Heart left ventricle (tissue), 16 donors: ENCODE measurements around the gene HMX1. TPM values are rescaled to one million over a fixed set of nuclear protein-coding genes. Genes with fewer than 3 reads are reported as not detected.

Experiments used
- ATAC-seq, 4 donors: fragments of 200-7000 bp; cut with Tn5 transposase; one replicate each; pipeline ENCODE4 v1.9.1; 2020 to 2022; ENCODE audit warnings: moderate library complexity in 4 of 4, mild to moderate bottlenecking in 3 of 4, moderate number of reproducible peaks in 1 of 4
- DNase-seq, 5 donors: peaks; one replicate each; pipeline ENCODE4 v3.0.0-alpha.2; 2020
- H3K27ac ChIP-seq, 12 donors: fragments of 200-600 bp; sonication (generic) in 4 of 12; one replicate each; pipeline versions ENCODE4 v1.5.0 to v1.8.0; 2016 to 2022; ENCODE audit warnings: mild to moderate bottlenecking in 2 of 12
- H3K27me3 ChIP-seq, 9 donors: fragments of 200-600 bp; sonication (generic) in 2 of 9; one replicate each; pipeline versions ENCODE4 v1.5.1 to v1.8.0; 2016 to 2022; ENCODE audit warnings: mild to moderate bottlenecking in 3 of 9
- H3K36me3 ChIP-seq, 9 donors: fragments of 200-600 bp; sonication (generic) in 2 of 9; one replicate each; pipeline versions ENCODE4 v1.5.0 to v1.8.0; 2018 to 2022; ENCODE audit warnings: mild to moderate bottlenecking in 2 of 9
- H3K4me1 ChIP-seq, 12 donors: fragments of 200-600 bp; sonication (generic) in 4 of 12; one replicate each; pipeline versions ENCODE4 v1.5.0 to v1.8.0; 2016 to 2022; ENCODE audit warnings: mild to moderate bottlenecking in 3 of 12
- H3K4me3 ChIP-seq, 12 donors: fragments of 200-600 bp; sonication (generic) in 4 of 12; one replicate each; pipeline versions ENCODE4 v1.5.0 to v1.8.0; 2017 to 2022; ENCODE audit warnings: mild to moderate bottlenecking in 9 of 12, moderate library complexity in 4 of 12
- H3K9me3 ChIP-seq, 12 donors: fragments of 200-600 bp; sonication (generic) in 4 of 12; one replicate each; pipeline versions ENCODE4 v1.5.0 to v1.8.0; 2016 to 2022; ENCODE audit warnings: mild to moderate bottlenecking in 1 of 12
- CTCF ChIP-seq, 12 donors: fragments of 200-600 bp; sonication (generic) in 4 of 12; IDR thresholded peaks; one replicate each; pipeline versions ENCODE4 v1.5.0 to v1.8.0; 2018 to 2022; ENCODE audit warnings: antibody characterized with exemption in 12 of 12, mild to moderate bottlenecking in 5 of 12
- POLR2A ChIP-seq, 2 donors: fragments of 450-650 bp; IDR thresholded peaks; one replicate each; pipeline ENCODE4 v1.6.1; 2017; ENCODE audit warnings: antibody characterized with exemption in 2 of 2, mild to moderate bottlenecking in 2 of 2, moderate library complexity in 2 of 2
- WGBS, 4 donors: extraction: QIAGEN DNeasy Blood & Tissue Kit in 2 of 4; methylation state at CpG; one replicate each; pipeline versions ENCODE4 v1.1.5 to v1.1.7; 2013 to 2018; 5-methylcytosine and 5-hydroxymethylcytosine counted together
- intact Hi-C, 10 donors: fragments of 100-400 bp; cut with DNase I; formaldehyde crosslinking; loops; one replicate each; pipeline versions ENCODE4 v1.11.1 to v1.14.2; 2022
- polyA plus RNA-seq, 2 donors: library from polyadenylated mRNA; stranded (reverse); fragments of 200-250 nt; gene quantifications; one replicate each; pipeline ENCODE4 v1.2.3, GENCODE V29; 2013
- total RNA-seq, 9 donors: library from RNA; depleted of rRNA in 2 of 9; stranded (reverse); fragments of >200 nt in 2 of 9; fragmentation: NEBNext Ultra II Directional in 3 of 9; extraction: Animal tissue kit (Norgen Biotek cat#: 25700) in 3 of 9; gene quantifications; one replicate each; pipeline versions ENCODE4 v1.1.0 to v1.2.4, GENCODE V29; 2016 to 2023
- donor health status: ischemic (EF 13 %, LVEDD 7.1; RV severe dilation, severe dysfunction).
- donor health status: healthy with polysubstance abuse.
- donor health status: DM: no; HTN: yes; CAD: no.
- donor health status: DM: no; HTN: no; CAD: no.
- donor health status: ischemic (EF 25% LVEDD 6.9; RV normal size, moderate dysfunction).
- donor health status: ischemic (EF 25% LVEDD 5.7; RV mildly dilated, moderate dysfunction).
- donor health status: healthy.
- donor health status: DM: yes; HTN: yes; CAD: no.
- donor health status: ischemic (EF 35%, LVEDD 5.7; RV mildly dilated, moderate dysfunction).
- donor health status: nonischemic (EF 11% LVEDD 7.7; RV severe dilation, severe dysfunction).
- donor health status: DM: yes; HTN: yes; CAD: no.
- donor health status: PGD.
- donor health status: ischemic (EF 29% LVEDD 5.4; RV normal size, mild dysfunction).
- donor health status: nonischemic (EF 23%, LVEDD 6.1; RV moderate dilation, normal function).

Gene HMX1
- total and polyA plus RNA-seq, 11 donors = 0.25 TPM; not detected in 10

- ATAC-seq = no peak
- TF ChIP-seq POLR2A (IDR thresholded peaks at IDR 0.05) = no peak
- no peak for TF ChIP-seq CTCF (IDR thresholded peaks at IDR 0.05)
- H3K4me1 ChIP-seq = peaks cover 0 to 17% (median 9%) of the 10 kb centered on the region in 12 donors
- peaks cover 43 to 100% (median 69%) of the 10 kb centered on the region in 9 donors for H3K27me3 ChIP-seq
- WGBS, 4 donors = 76 to 90% (median 88%) methylated on average over 6 of the region's 6 CpGs
- no peaks in the 10 kb centered on the region for H3K36me3 ChIP-seq
- H3K27ac ChIP-seq = no peak overlapping the region
- DNase-seq = peak in 1 of 5 donors; percentile 14
- H3K9me3 ChIP-seq = peaks cover 0 to 9% (median 0%) of the 10 kb centered on the region in 12 donors
- no peak overlapping the region for H3K4me3 ChIP-seq
- intact Hi-C loops = no loop called here
Observed at GRCh38 chr4:8853249-8853648, 18.4 kb downstream of the HMX1 start.

- intact Hi-C loops = no loop called here
- Histone ChIP-seq H3K4me3 (no peak overlapping the region), H3K9me3 (peaks cover 0 to 9% (median 0%) of the 10 kb centered on the region in 12 donors), H3K4me1 (peaks cover 0 to 7% (median 2%) of the 10 kb centered on the region in 12 donors), H3K27me3 (peaks cover 33 to 97% (median 63%) of the 10 kb centered on the region in 9 donors), H3K27ac (no peak overlapping the region), H3K36me3 (no peaks in the 10 kb centered on the region)
- 66 to 69% (median 68%) methylated on average over 16 to 17 of the region's 17 CpGs for WGBS, 4 donors
- DNase-seq = peak in 1 of 5 donors; percentile 29
- no peak for ATAC-seq
- TF ChIP-seq CTCF (IDR thresholded peaks at IDR 0.05) (no peak), POLR2A (IDR thresholded peaks at IDR 0.05) (no peak)
Observed at GRCh38 chr4:8852118-8852704, 19.4 kb downstream of the HMX1 start.

- intact Hi-C loops = no loop called here
- 78 to 85% (median 80%) methylated on average over 7 to 20 of the region's 20 CpGs for WGBS, 4 donors
- Histone ChIP-seq H3K9me3 (peaks cover 0 to 9% (median 0%) of the 10 kb centered on the region in 12 donors), H3K27me3 (peaks cover 26 to 97% (median 58%) of the 10 kb centered on the region in 9 donors), H3K4me3 (no peak overlapping the region), H3K27ac (no peak overlapping the region), H3K4me1 (no peaks in the 10 kb centered on the region), H3K36me3 (no peaks in the 10 kb centered on the region)
- TF ChIP-seq CTCF (IDR thresholded peaks at IDR 0.05) = no peak
- TF ChIP-seq POLR2A (IDR thresholded peaks at IDR 0.05) = no peak
- DNase-seq (peak in 2 of 5 donors; percentile 7 to 41), ATAC-seq (no peak)
Observed at GRCh38 chr4:8851321-8852117, 20.1 kb downstream of the HMX1 start.

GRCh38 chr4:8850830-8851188 lies 20.8 kb downstream of the HMX1 start:
- DNase-seq (peak in 1 of 5 donors; percentile 17), ATAC-seq (no peak)

More at GRCh38 chr4:8850830-8851188, 20.8 kb downstream of the HMX1 start:
- Histone ChIP-seq H3K36me3 (no peaks in the 10 kb centered on the region), H3K4me3 (no peak overlapping the region), H3K27ac (no peak overlapping the region), H3K9me3 (peaks cover 0 to 9% (median 0%) of the 10 kb centered on the region in 12 donors), H3K4me1 (no peaks in the 10 kb centered on the region), H3K27me3 (peaks cover 19 to 96% (median 58%) of the 10 kb centered on the region in 9 donors)
- intact Hi-C loops = no loop called here
- 65 to 72% (median 68%) methylated on average over 5 to 8 of the region's 8 CpGs for WGBS, 4 donors
- TF ChIP-seq POLR2A (IDR thresholded peaks at IDR 0.05) = no peak
- TF ChIP-seq CTCF (IDR thresholded peaks at IDR 0.05) = no peak
